A673 (cell line): ENCODE measurements around the gene SLC1A5.

Experiments
- CTCF ChIP-seq: fragments of 300-800, 200-600 bp; sonication (generic); conservative IDR thresholded peaks from 2 replicates; pipeline ENCODE4 v1.5.1; 2017; ENCODE audit warnings: low read depth, mild to moderate bottlenecking, antibody characterized with exemption, low read length, moderate library complexity, mixed read lengths
- EZH2 ChIP-seq: fragments of 200-600 bp; sonication (generic); IDR thresholded peaks from 2 replicates; pipeline ENCODE4 v1.6.1; 2017; ENCODE audit warnings: borderline replicate concordance, low read depth, mild to moderate bottlenecking, mixed read lengths, antibody characterized with exemption, low read length; ENCODE audit not compliant: poor library complexity, severe bottlenecking

GRCh38 chr19:46742926-46743480, 45.4 kb downstream of the SLC1A5 start:
- TF ChIP-seq CTCF (no peak), EZH2 (no peak)
